ENCODE measurements around the gene UCHL5. TPM values are rescaled to one million over a fixed set of nuclear protein-coding genes. Genes with fewer than 3 reads are reported as not detected.
"Not testable (repeated sequence)": the region's sequence is repeated elsewhere in the genome, so short reads cannot be mapped to it uniquely, and the experiment has no call there.

The UCHL5 gene
- total and polyA plus RNA-seq, 2 experiments from 2014 or later, result 22.5 to 50.8 TPM

DNA sequence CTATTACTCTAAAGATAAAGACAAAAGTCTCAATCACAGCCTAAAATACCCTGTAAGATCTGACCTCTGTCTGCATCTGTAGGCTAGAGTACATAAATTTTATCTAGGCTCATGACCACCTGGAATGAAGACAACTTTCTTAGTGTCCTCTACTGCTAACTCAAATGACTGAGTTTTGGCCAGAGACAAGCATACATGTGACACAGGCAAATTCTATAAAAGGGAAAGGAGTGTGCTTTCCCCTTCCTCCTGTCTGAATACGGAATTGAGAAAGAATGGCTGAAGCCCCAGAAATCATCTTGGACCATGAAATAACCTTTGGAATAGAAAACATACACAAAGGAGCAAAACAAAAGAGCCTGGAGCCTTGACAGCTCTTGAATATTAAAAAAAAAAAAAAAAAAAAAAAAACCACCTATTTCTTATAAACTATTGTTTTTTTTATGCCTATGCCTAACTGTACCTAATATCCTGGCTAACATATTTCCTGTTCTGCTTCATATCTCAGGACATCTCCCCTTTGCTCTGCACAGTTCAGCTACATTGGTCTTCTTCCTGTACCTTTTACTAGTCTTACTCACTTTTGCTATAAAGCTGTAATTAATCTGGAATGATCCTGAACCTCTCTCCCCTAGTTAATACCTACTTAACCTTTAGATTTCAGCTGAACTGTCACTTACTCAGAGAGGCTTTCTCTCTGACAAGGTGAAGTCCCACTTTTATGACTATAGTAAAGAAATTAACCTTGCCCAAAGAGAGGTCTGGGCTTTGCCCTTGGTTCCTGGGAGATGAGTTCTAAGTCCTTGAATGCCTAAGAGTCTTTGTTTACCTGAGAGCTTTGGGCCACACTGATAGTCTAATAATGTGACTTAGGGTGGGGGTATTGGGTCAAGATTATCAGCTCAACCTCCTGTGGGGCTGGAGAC, 16.1 kb downstream of the UCHL5 start:
- Histone ChIP-seq H4K20me1 (ENCODE audit: insufficient read depth) (no peaks in the 10 kb centered on the region), H3K27ac (no peak overlapping the region), H2AFZ (no peak overlapping the region), H3K27me3 (replicated peaks; ENCODE audit: insufficient read depth) (no peaks in the 10 kb centered on the region), H3K9ac (no peak overlapping the region), H3K4me3 (no peak overlapping the region), H3K79me2 (ENCODE audit: insufficient read depth) (peaks cover 43% of the 10 kb centered on the region), H3K4me2 (ENCODE audit: unreplicated experiment) (no peak overlapping the region), H3K9me2 (ENCODE audit: insufficient read depth) (no peaks in the 10 kb centered on the region), H3K4me1 (ENCODE audit: insufficient read depth) (no peaks in the 10 kb centered on the region), H3K9me3 (ENCODE audit: low read depth) (no peaks in the 10 kb centered on the region), H3F3A (ENCODE audit: insufficient read depth) (no peaks in the 10 kb centered on the region), H3K36me3 (ENCODE audit: low read depth) (peaks cover 22% of the 10 kb centered on the region)
- DNase-seq, result no peak
- WGBS, 2 experiments (ENCODE audit: low coverage in 1 of 2, low lambda C conversion rate in 2 of 2, missing lambda C conversion rate in 2 of 2), result 93 to 100% methylated on average over 1 of the region's 1 CpG
- no peak for TF ChIP-seq EZH2 (IDR thresholded peaks at IDR 0.05; ENCODE audit: insufficient read depth, poor library complexity, severe bottlenecking)
- no peak for TF ChIP-seq EZH2phosphoT487 (IDR thresholded peaks at IDR 0.05; ENCODE audit: insufficient read depth, low read depth)
- in situ Hi-C loops (cut with MboI), result no loop called here

DNA sequence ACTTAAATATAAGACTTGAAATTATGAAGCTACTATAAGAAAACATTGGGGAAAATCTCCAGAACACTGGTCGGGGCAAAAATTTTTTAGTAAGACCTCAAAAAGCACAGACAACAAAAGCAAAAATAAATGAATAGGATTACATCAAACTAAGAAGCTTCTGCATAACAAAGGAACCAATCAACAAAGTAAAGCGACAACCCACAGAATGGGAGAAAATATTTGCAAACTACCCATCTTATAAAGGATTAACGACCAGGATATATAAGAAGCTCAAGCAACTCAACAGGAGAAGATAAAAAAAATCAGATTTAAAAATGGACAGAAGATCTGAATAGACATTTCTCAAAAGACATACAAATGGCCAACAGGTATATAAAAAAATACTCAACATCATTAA, 19.1 kb downstream of the UCHL5 start:
- Histone ChIP-seq H2AFZ (no peak overlapping the region), H4K20me1 (ENCODE audit: insufficient read depth) (no peaks in the 10 kb centered on the region), H3K27ac (no peak overlapping the region), H3F3A (ENCODE audit: insufficient read depth) (no peaks in the 10 kb centered on the region), H3K79me2 (ENCODE audit: insufficient read depth) (peaks cover 67% of the 10 kb centered on the region), H3K4me3 (no peak overlapping the region), H3K27me3 (replicated peaks; ENCODE audit: insufficient read depth) (no peaks in the 10 kb centered on the region), H3K9me3 (ENCODE audit: low read depth) (no peaks in the 10 kb centered on the region), H3K4me2 (ENCODE audit: unreplicated experiment) (no peak overlapping the region), H3K9me2 (ENCODE audit: insufficient read depth) (no peaks in the 10 kb centered on the region), H3K4me1 (ENCODE audit: insufficient read depth) (no peaks in the 10 kb centered on the region), H3K36me3 (ENCODE audit: low read depth) (no peaks in the 10 kb centered on the region), H3K9ac (no peak overlapping the region)
- no peak for TF ChIP-seq EZH2 (IDR thresholded peaks at IDR 0.05; ENCODE audit: insufficient read depth, poor library complexity, severe bottlenecking)
- TF ChIP-seq EZH2phosphoT487 (IDR thresholded peaks at IDR 0.05; ENCODE audit: insufficient read depth, low read depth), result no peak
- WGBS, 2 experiments (ENCODE audit: low coverage in 1 of 2, low lambda C conversion rate in 2 of 2, missing lambda C conversion rate in 2 of 2), result 96 to 97% methylated on average over 3 of the region's 3 CpGs
- in situ Hi-C loops (cut with MboI), result no loop called here
- no peak for DNase-seq

DNA sequence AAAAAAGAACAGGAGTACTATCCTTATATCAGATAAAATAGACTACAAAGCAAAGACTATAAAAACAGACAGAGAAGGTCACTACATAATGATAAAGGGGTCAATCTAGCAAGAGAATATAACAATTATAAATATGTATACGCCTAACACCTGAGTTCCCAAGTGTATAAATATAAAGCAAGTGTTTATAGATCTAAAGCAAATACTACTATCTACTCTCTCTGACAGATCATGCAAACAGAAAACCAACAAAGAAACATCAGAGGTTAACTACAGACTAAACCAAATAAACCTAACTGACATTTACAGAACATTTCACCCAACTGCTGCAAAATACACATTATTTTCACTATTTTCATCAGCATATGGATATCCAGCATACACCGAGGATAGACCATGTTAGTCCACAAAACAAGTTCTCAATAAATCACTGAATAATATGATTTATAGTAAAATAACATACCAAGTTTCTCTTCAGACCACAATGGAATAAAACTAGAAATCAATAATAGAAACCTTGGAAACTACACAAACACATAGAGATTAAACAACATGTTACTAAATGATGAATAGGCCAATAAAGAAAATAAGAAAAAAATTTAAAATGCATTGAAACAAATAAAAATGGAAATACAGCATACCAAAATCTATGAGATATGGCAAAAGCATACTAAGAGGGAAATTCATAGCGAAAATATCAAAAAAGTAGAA, 22.7 kb downstream of the UCHL5 start:
- H3K4me3 ChIP-seq, result no peak overlapping the region
- no peaks in the 10 kb centered on the region for H3K9me2 ChIP-seq (ENCODE audit: insufficient read depth)
- H3K79me2 ChIP-seq (ENCODE audit: insufficient read depth), result peaks cover 87% of the 10 kb centered on the region

DNA sequence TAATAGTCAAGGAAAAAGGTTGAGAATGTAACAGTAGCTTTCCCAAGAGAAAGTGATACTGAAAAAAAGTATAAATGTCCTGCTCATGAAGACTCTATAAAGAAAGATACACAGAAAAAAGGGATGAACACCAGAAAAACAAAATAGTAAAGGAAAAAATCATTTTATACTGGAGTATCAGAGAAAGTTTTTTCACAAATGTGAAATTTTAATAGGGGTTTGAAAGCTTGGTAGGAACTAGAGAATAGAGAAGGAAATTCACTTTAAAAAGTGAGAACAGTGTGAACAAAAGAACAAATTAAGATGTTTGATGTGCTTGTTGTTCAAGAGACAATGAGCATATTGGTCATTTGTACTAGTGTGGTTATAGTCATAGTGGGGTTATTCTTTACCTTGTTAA, 25.6 kb downstream of the UCHL5 start:
- Histone ChIP-seq H2AFZ (no peak overlapping the region), H4K20me1 (ENCODE audit: insufficient read depth) (no peaks in the 10 kb centered on the region), H3K9ac (no peak overlapping the region), H3K4me3 (no peak overlapping the region), H3K36me3 (ENCODE audit: low read depth) (no peaks in the 10 kb centered on the region), H3F3A (ENCODE audit: insufficient read depth) (no peaks in the 10 kb centered on the region), H3K9me2 (ENCODE audit: insufficient read depth) (no peaks in the 10 kb centered on the region), H3K27ac (no peak overlapping the region), H3K9me3 (ENCODE audit: low read depth) (no peaks in the 10 kb centered on the region), H3K27me3 (replicated peaks; ENCODE audit: insufficient read depth) (no peaks in the 10 kb centered on the region), H3K4me1 (ENCODE audit: insufficient read depth) (no peaks in the 10 kb centered on the region), H3K79me2 (ENCODE audit: insufficient read depth) (peaks cover 77% of the 10 kb centered on the region), H3K4me2 (ENCODE audit: unreplicated experiment) (no peak overlapping the region)
- TF ChIP-seq EZH2 (IDR thresholded peaks at IDR 0.05; ENCODE audit: insufficient read depth, poor library complexity, severe bottlenecking), result no peak
- no peak for TF ChIP-seq EZH2phosphoT487 (IDR thresholded peaks at IDR 0.05; ENCODE audit: insufficient read depth, low read depth)
- no peak for DNase-seq
- in situ Hi-C loops (cut with MboI), result loop anchor here (10.0 kb wide), 1 partner anchor 559 kb away; no protein-coding TSS in a partner anchor

More for the DNA sequence above, 22.7 kb downstream of the UCHL5 start:
- H3K4me2 ChIP-seq (ENCODE audit: unreplicated experiment), result no peak overlapping the region
- in situ Hi-C loops (cut with MboI), result loop anchor here (10.0 kb wide), 1 partner anchor 562 kb away; no protein-coding TSS in a partner anchor
- H3K36me3 ChIP-seq (ENCODE audit: low read depth), result no peaks in the 10 kb centered on the region
- H3K9ac ChIP-seq, result no peak overlapping the region
- H3K4me1 ChIP-seq (ENCODE audit: insufficient read depth), result no peaks in the 10 kb centered on the region
- H3K27ac ChIP-seq, result no peak overlapping the region
- WGBS, 2 experiments (ENCODE audit: low coverage in 1 of 2, low lambda C conversion rate in 2 of 2, missing lambda C conversion rate in 2 of 2), result 96 to 99% methylated on average over 3 of the region's 3 CpGs
- DNase-seq, result no peak
- H3K9me3 ChIP-seq (ENCODE audit: low read depth), result no peaks in the 10 kb centered on the region
- no peak overlapping the region for H2AFZ ChIP-seq
- TF ChIP-seq EZH2 (IDR thresholded peaks at IDR 0.05; ENCODE audit: insufficient read depth, poor library complexity, severe bottlenecking) (no peak), EZH2phosphoT487 (IDR thresholded peaks at IDR 0.05; ENCODE audit: insufficient read depth, low read depth) (no peak)
- no peaks in the 10 kb centered on the region for H4K20me1 ChIP-seq (ENCODE audit: insufficient read depth)
- H3F3A ChIP-seq (ENCODE audit: insufficient read depth), result no peaks in the 10 kb centered on the region
- H3K27me3 ChIP-seq (replicated peaks; ENCODE audit: insufficient read depth), result no peaks in the 10 kb centered on the region

DNA sequence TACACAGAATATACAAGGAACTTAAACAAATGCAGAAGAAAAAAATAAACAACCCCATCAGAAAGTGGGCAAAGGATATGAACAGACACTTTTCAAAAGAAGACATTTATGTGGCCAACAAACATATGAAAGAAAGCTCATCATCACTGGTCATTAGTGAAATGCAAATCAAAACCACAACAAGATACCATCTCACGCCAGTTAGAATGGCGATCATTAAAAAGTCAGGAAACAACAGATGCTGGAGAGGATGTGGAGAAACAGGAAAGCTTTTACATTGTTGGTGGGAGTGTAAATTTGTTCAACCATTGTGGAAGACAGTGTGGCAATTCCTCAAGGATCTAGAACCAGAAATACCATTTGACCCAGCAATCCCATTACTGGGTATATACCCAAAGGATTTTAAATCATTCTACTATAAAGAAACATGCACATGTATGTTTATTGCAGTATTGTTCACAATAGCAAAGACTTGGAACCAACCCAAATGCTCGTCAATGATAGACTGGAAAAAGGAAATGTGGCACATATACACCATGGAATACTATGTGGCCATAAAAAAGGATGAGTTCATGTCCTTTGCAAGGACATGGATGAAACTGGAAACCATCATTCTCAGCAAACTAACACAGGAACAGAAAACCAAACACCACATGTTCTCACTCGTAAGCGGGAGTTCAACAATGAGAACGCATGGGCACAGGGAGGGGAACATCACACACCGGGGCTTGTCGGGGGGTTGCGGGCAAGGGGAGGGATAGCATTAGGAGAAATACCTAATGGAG, 26.3 kb downstream of the UCHL5 start:
- not testable (repeated sequence) for H3K4me1 ChIP-seq (ENCODE audit: insufficient read depth); H3F3A ChIP-seq (ENCODE audit: insufficient read depth); H4K20me1 ChIP-seq (ENCODE audit: insufficient read depth); H3K9ac ChIP-seq; H2AFZ ChIP-seq; H3K4me2 ChIP-seq (ENCODE audit: unreplicated experiment); H3K27me3 ChIP-seq (replicated peaks; ENCODE audit: insufficient read depth); DNase-seq; H3K27ac ChIP-seq; H3K36me3 ChIP-seq (ENCODE audit: low read depth); H3K9me2 ChIP-seq (ENCODE audit: insufficient read depth); H3K4me3 ChIP-seq; H3K9me3 ChIP-seq (ENCODE audit: low read depth)
- 95 to 98% methylated on average over 9 of the region's 9 CpGs for WGBS, 2 experiments (ENCODE audit: low coverage in 1 of 2, low lambda C conversion rate in 2 of 2, missing lambda C conversion rate in 2 of 2)
- in situ Hi-C loops (cut with MboI), result loop anchor here (10.0 kb wide), 1 partner anchor 558 kb away; no protein-coding TSS in a partner anchor
- H3K79me2 ChIP-seq (ENCODE audit: insufficient read depth), result peaks cover 70% of the 10 kb centered on the region

Measured in GM23248 (cell line).